C4-2B (cell line): ENCODE results near the gene S100A7.

Source experiments
- CTCF ChIP-seq: fragments of 450-650 bp; conservative IDR thresholded peaks from 2 replicates; pipeline ENCODE4 v1.5.1; 2017; ENCODE audit warnings: mild to moderate bottlenecking
- ZFX ChIP-seq: fragments of 450-650 bp; IDR thresholded peaks from 2 replicates; pipeline ENCODE4 v1.6.1; 2017

- no peak for TF ChIP-seq CTCF
- no peak for TF ChIP-seq ZFX
These were observed 29.0 kb downstream of the S100A7 start for GRCh38 chr1:153431427-153431826.
